Smooth muscle cell (in vitro differentiated cells): ENCODE data around the gene SSTR3. TPM values are rescaled to one million over a fixed set of nuclear protein-coding genes. Genes with fewer than 3 reads are reported as not detected.

Source experiments
- DNase-seq: peaks from one replicate; lab custom pipeline; 2025; ENCODE audit not compliant: unreplicated experiment; lab: John Stamatoyannopoulos, UW
- H2AFZ ChIP-seq: fragments of 200-600 bp; sonication (generic); 2 replicates; pipeline ENCODE4 v1.6.0; 2016; ENCODE audit warnings: antibody characterized with exemption, low read depth, mild to moderate bottlenecking
- H3F3A ChIP-seq: fragments of 200-600 bp; sonication (generic); 2 replicates; pipeline ENCODE4 v1.6.0; 2017; ENCODE audit warnings: antibody characterized with exemption, low read depth
- H3K27ac ChIP-seq: fragments of 200-600 bp; sonication (generic); 2 replicates; pipeline ENCODE4 v1.5.1; 2016; ENCODE audit warnings: low read depth, mild to moderate bottlenecking
- H3K27me3 ChIP-seq: fragments of 200-600 bp; sonication (generic); 2 replicates; pipeline ENCODE4 v1.6.1; 2016; ENCODE audit warnings: low read depth, mild to moderate bottlenecking
- H3K36me3 ChIP-seq: fragments of 200-600 bp; sonication (generic); 2 replicates; pipeline ENCODE4 v1.5.1; 2016; ENCODE audit warnings: low read depth
- H3K4me1 ChIP-seq: fragments of 200-600 bp; sonication (generic); 2 replicates; pipeline ENCODE4 v1.5.1; 2016; ENCODE audit warnings: low read depth
- H3K4me2 ChIP-seq: fragments of 200-600 bp; sonication (generic); 2 replicates; pipeline ENCODE4 v1.6.0; 2016; ENCODE audit warnings: mild to moderate bottlenecking
- H3K4me3 ChIP-seq: fragments of 200-600 bp; sonication (generic); 2 replicates; pipeline ENCODE4 v1.5.1; 2016; ENCODE audit warnings: mild to moderate bottlenecking
- H3K79me2 ChIP-seq: fragments of 200-600 bp; sonication (generic); 2 replicates; pipeline ENCODE4 v1.6.0; 2016; ENCODE audit warnings: low read depth, mild to moderate bottlenecking
- H3K9ac ChIP-seq: fragments of 200-600 bp; sonication (generic); 2 replicates; pipeline ENCODE4 v1.6.0; 2016; ENCODE audit warnings: low read depth
- H3K9me3 ChIP-seq: fragments of 200-600 bp; sonication (generic); replicated peaks from 2 replicates; pipeline ENCODE4 v1.5.1; 2016; ENCODE audit warnings: low read depth
- H4K20me1 ChIP-seq: fragments of 200-600 bp; sonication (generic); 2 replicates; pipeline ENCODE4 v1.6.0; 2016; ENCODE audit warnings: low read depth
- CTCF ChIP-seq: fragments of 200-600 bp; sonication (generic); IDR thresholded peaks from 2 replicates; pipeline ENCODE4 v1.5.1; 2017; ENCODE audit warnings: borderline replicate concordance, mild to moderate bottlenecking, antibody characterized with exemption; ENCODE audit not compliant: insufficient read depth, poor library complexity, severe bottlenecking
- WGBS: methylation state at CpG from one replicate; pipeline ENCODE4 v1.1.7; 2016; ENCODE audit warnings: low lambda C conversion rate; 5-methylcytosine and 5-hydroxymethylcytosine counted together
- polyA plus RNA-seq: library from polyadenylated mRNA; unstranded; fragments of >200 nt; fragmentation: Nextera tagmentation; extraction: Ambion mirVana; gene quantifications from 2 replicates; pipeline ENCODE4 v1.2.1, GENCODE V29; 2016
- total RNA-seq: library from RNA; depleted of rRNA; stranded (reverse); fragments of >200 nt; gene quantifications from 2 replicates; pipeline ENCODE4 v1.2.3, GENCODE V29; 2014

Gene SSTR3
- total and polyA plus RNA-seq, 2 experiments from 2014 or later, result not detected

DNA sequence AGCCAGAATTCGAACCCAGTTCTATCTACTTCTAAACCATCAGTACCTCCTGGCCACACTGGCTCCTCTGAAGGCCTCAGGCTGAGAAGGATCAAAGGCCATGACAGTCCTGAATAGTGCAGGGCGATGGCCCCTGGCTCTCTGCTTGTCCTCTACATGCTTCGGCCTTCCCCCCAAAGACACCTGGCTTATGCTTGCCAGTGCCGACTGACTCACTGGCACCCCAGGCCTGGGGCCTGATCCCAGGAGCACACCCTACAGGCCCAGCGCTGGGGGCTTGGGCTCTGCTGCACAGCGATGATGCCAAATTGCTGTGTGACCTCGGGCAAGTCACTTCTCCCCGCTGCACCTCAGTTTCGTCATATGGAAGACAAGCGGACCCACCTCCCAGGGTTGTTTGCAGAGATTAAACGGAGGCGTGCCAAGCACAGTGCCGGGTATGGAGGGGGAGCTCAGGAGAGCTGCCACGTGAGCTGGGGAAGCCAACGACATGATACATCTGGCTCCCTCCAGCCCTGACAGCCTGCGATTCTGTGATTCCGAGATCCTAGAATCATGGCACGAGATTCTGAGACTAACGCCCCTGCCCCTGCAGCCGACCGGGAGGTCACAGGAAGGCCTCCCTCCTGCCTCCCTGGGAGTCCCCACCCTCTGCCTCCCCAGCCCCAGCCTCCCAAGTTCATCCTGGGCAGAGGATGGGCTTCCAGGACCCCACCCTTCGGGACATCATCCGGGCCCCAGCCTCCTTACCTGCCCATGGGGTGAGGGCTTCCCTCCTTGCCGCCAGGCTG lies 1.0 kb downstream of the SSTR3 start:
- no peak for DNase-seq
- Histone ChIP-seq H3K4me2 (no peak overlapping the region), H3K4me3 (no peak overlapping the region), H3K9me3 (no peaks in the 10 kb centered on the region), H3K9ac (no peak overlapping the region), H3K27ac (no peak overlapping the region), H2AFZ (no peak overlapping the region), H4K20me1 (no peaks in the 10 kb centered on the region), H3K27me3 (no peaks in the 10 kb centered on the region), H3K4me1 (no peaks in the 10 kb centered on the region), H3K79me2 (no peaks in the 10 kb centered on the region), H3K36me3 (no peaks in the 10 kb centered on the region), H3F3A (no peaks in the 10 kb centered on the region)
- no peak for TF ChIP-seq CTCF
- WGBS, result 91% methylated on average over 22 of the region's 24 CpGs

- Histone ChIP-seq H3K9ac (no peak overlapping the region), H3K27me3 (no peaks in the 10 kb centered on the region), H3K4me3 (no peak overlapping the region), H3K79me2 (no peaks in the 10 kb centered on the region), H3K4me2 (no peak overlapping the region), H3K9me3 (no peaks in the 10 kb centered on the region), H3F3A (no peaks in the 10 kb centered on the region), H4K20me1 (no peaks in the 10 kb centered on the region), H2AFZ (no peak overlapping the region), H3K27ac (no peak overlapping the region), H3K36me3 (no peaks in the 10 kb centered on the region), H3K4me1 (no peaks in the 10 kb centered on the region)
- no peak for TF ChIP-seq CTCF
- DNase-seq, result no peak
- 74% methylated on average over 15 of the region's 15 CpGs for WGBS
These were observed 2.1 kb downstream of the SSTR3 start for GRCh38 chr22:37210041-37210803.

GRCh38 chr22:37209140-37209845 lies 3.0 kb downstream of the SSTR3 start:
- no peak overlapping the region for H3K4me3 ChIP-seq
- TF ChIP-seq CTCF, result no peak
- 87% methylated on average over 9 of the region's 9 CpGs for WGBS
- H3K36me3 ChIP-seq, result no peaks in the 10 kb centered on the region
- no peak overlapping the region for H3K4me2 ChIP-seq
- H3K27ac ChIP-seq, result no peak overlapping the region
- no peaks in the 10 kb centered on the region for H3F3A ChIP-seq
- H3K79me2 ChIP-seq, result no peaks in the 10 kb centered on the region
- H2AFZ ChIP-seq, result no peak overlapping the region
- no peaks in the 10 kb centered on the region for H4K20me1 ChIP-seq
- H3K9me3 ChIP-seq, result no peaks in the 10 kb centered on the region
- no peak overlapping the region for H3K9ac ChIP-seq
- H3K4me1 ChIP-seq, result no peaks in the 10 kb centered on the region
- H3K27me3 ChIP-seq, result no peaks in the 10 kb centered on the region
- DNase-seq, result no peak
